Activated CD4-positive, alpha-beta T cell treated with anti-CD3 and anti-CD28 coated beads, Interleukin-2, amount 10 ng/mL, durations not matched to agents 24 days and 14 days (primary cell): ENCODE measurements around the gene PIK3C2B. TPM values are rescaled to one million over a fixed set of nuclear protein-coding genes. Genes with fewer than 3 reads are reported as not detected.
A peak's percentile ranks its signal among the peaks of the same experiment; 100 is the strongest.

Source experiments
- DNase-seq: peaks from one replicate; pipeline ENCODE4 v3.0.0; 2022
- H3K27ac Mint-ChIP-seq: one replicate; pipeline ENCODE4 v1.8.0; 2022; ENCODE audit warnings: mild to moderate bottlenecking, mixed read lengths
- H3K27me3 Mint-ChIP-seq: one replicate; pipeline ENCODE4 v1.8.0; 2022; ENCODE audit warnings: mixed read lengths
- H3K36me3 Mint-ChIP-seq: one replicate; pipeline ENCODE4 v1.8.0; 2022; ENCODE audit warnings: low read depth, mild to moderate bottlenecking, mixed read lengths
- H3K4me1 Mint-ChIP-seq: one replicate; pipeline ENCODE4 v1.8.0; 2021; ENCODE audit warnings: mixed read lengths
- H3K4me3 Mint-ChIP-seq: one replicate; pipeline ENCODE4 v1.8.0; 2022; ENCODE audit warnings: mild to moderate bottlenecking, moderate library complexity, mixed read lengths
- H3K9me3 Mint-ChIP-seq: one replicate; pipeline ENCODE4 v1.8.0; 2021; ENCODE audit warnings: mixed read lengths
- intact Hi-C: fragments of 100-400 bp; cut with micrococcal nuclease; formaldehyde crosslinking; loops from one replicate; pipeline ENCODE4 v1.15.1; 2023
- total RNA-seq: library from RNA; stranded (reverse); gene quantifications from 2 replicates; pipeline ENCODE4 v1.2.3, GENCODE V29; 2022

The PIK3C2B gene
- total RNA-seq, 1 donor from 2014 or later, result 23.6 TPM

DNA sequence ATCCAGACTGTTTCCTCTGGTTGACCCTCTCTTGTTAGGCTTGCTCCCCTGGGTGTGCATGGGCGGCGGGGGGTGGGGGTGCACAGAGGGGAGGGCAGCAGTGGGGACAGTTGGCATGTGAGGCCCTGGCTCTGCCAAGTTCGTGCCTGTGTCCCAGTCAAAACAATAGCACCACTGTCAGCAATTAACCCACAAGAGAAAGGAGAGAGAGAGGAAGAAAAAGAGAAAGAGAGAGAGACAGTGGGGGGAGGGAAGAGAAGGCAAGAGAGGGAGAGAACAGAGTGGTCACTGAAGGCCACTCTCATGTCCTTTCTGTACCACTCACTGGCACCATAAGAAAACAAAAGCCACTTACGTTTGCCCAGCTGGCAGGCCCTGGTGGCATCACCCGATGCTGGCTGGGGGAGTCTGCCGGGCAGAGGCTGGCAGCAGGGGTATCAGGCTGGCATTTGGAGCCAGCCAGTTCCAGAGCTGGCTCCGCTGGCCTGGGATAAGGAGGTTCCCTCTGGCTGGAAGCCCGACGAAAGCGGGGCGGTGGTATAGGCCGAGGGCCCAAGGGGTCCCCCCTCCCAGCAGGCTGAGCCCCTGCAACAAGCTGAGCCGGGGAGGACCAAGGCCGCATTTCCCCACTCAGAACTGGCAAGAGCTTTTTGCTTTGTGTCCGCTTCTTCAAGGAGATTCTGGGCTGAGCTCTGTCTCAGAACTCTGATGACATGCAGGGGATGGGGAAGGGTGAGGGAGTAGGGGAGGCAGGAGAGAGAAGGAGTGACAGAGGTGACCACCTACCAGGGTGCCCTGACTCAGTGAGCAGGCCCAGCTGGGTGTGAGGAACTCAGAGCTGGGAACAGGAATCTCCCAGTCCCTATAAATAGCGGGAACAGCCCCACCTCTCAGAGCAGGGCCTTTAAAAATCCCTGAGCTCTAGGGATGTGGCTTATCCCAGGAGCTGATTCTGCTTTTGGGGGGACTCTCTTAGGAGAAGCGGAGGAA is 27.9 kb downstream of the PIK3C2B start:
- H3K4me1 Mint-ChIP-seq, result peaks cover 39% of the 10 kb centered on the region
- H3K9me3 Mint-ChIP-seq, result peaks cover 5% of the 10 kb centered on the region
- H3K4me3 Mint-ChIP-seq, result no peak overlapping the region
- DNase-seq, result no peak
- H3K27ac Mint-ChIP-seq, result peak overlapping the region; percentile 12
- no peaks in the 10 kb centered on the region for H3K27me3 Mint-ChIP-seq
- peaks cover 29% of the 10 kb centered on the region for H3K36me3 Mint-ChIP-seq
- intact Hi-C loops, result no loop called here

- no peaks in the 10 kb centered on the region for H3K27me3 Mint-ChIP-seq
Observed at GRCh38 chr1:204465546-204466415, 28.8 kb downstream of the PIK3C2B start.

GRCh38 chr1:204464701-204465100 is 29.9 kb downstream of the PIK3C2B start:
- Mint-ChIP-seq H3K4me3 (peak overlapping the region; percentile 24), H3K4me1 (peaks cover 53% of the 10 kb centered on the region), H3K27me3 (no peaks in the 10 kb centered on the region), H3K36me3 (peaks cover 44% of the 10 kb centered on the region), H3K27ac (peak overlapping the region; percentile 82), H3K9me3 (no peaks in the 10 kb centered on the region)
- intact Hi-C loops, result no loop called here
- no peak for DNase-seq

More at GRCh38 chr1:204465546-204466415, 28.8 kb downstream of the PIK3C2B start:
- no peak for DNase-seq
- peaks cover 5% of the 10 kb centered on the region for H3K9me3 Mint-ChIP-seq
- peaks cover 48% of the 10 kb centered on the region for H3K4me1 Mint-ChIP-seq
- H3K36me3 Mint-ChIP-seq, result peaks cover 33% of the 10 kb centered on the region
- peak overlapping the region; percentile 69 for H3K27ac Mint-ChIP-seq
- intact Hi-C loops, result no loop called here
- H3K4me3 Mint-ChIP-seq, result no peak overlapping the region

DNA sequence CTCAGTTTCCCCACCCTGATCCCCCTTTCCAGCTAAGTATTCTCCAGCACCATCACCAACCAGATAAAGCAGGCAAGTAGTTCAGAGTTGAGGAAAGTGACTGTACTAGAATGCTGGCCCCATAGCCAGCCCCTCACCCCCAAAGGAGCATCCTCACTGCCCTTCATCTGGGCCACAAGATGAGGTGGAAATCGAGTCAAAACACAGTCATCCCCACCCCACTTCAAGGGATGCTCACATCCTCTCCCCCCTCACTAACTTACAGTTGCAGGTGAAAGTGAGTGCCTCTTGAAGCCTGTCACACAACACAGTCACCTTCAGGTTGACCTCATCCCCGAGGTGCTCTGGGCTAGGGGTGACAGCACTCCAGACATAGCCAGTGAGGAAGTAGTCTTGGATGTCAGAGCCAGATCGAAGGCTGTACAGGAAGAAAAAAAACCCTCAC is 30.4 kb downstream of the PIK3C2B start:
- H3K9me3 Mint-ChIP-seq, result no peaks in the 10 kb centered on the region
- intact Hi-C loops, result no loop called here
- peak overlapping the region; percentile 24 for H3K4me3 Mint-ChIP-seq
- H3K27ac Mint-ChIP-seq, result peak overlapping the region; percentile 82
- peaks cover 54% of the 10 kb centered on the region for H3K4me1 Mint-ChIP-seq
- H3K27me3 Mint-ChIP-seq, result no peaks in the 10 kb centered on the region
- peaks cover 46% of the 10 kb centered on the region for H3K36me3 Mint-ChIP-seq
- DNase-seq, result peak; percentile 68

GRCh38 chr1:204463125-204464060 is 31.2 kb downstream of the PIK3C2B start:
- peak overlapping the region; percentile 3 for H3K27ac Mint-ChIP-seq
- H3K36me3 Mint-ChIP-seq, result peaks cover 48% of the 10 kb centered on the region
- intact Hi-C loops, result no loop called here
- DNase-seq, result no peak
- H3K4me3 Mint-ChIP-seq, result no peak overlapping the region
- H3K9me3 Mint-ChIP-seq, result no peaks in the 10 kb centered on the region
- no peaks in the 10 kb centered on the region for H3K27me3 Mint-ChIP-seq
- H3K4me1 Mint-ChIP-seq, result peaks cover 54% of the 10 kb centered on the region

GRCh38 chr1:204462229-204462561 is 32.4 kb downstream of the PIK3C2B start:
- Mint-ChIP-seq H3K36me3 (peaks cover 46% of the 10 kb centered on the region), H3K4me1 (peaks cover 54% of the 10 kb centered on the region), H3K27me3 (no peaks in the 10 kb centered on the region), H3K4me3 (peak overlapping the region; percentile 46), H3K27ac (peak overlapping the region; percentile 58), H3K9me3 (no peaks in the 10 kb centered on the region)
- intact Hi-C loops, result no loop called here
- no peak for DNase-seq

GRCh38 chr1:204461331-204462228 is 33.0 kb downstream of the PIK3C2B start:
- Mint-ChIP-seq H3K9me3 (no peaks in the 10 kb centered on the region), H3K27me3 (no peaks in the 10 kb centered on the region), H3K36me3 (peaks cover 49% of the 10 kb centered on the region), H3K27ac (peak overlapping the region; percentile 74), H3K4me3 (peak overlapping the region; percentile 46), H3K4me1 (peaks cover 54% of the 10 kb centered on the region)
- intact Hi-C loops, result loop anchor here (2.0 kb wide), 1 partner anchor 31 kb away; no protein-coding TSS in a partner anchor
- peak; percentile 71 for DNase-seq

GRCh38 chr1:204460346-204460745 is 34.3 kb downstream of the PIK3C2B start:
- Mint-ChIP-seq H3K27me3 (no peaks in the 10 kb centered on the region), H3K27ac (no peak overlapping the region), H3K4me3 (no peak overlapping the region), H3K36me3 (peaks cover 49% of the 10 kb centered on the region), H3K9me3 (no peaks in the 10 kb centered on the region), H3K4me1 (peaks cover 49% of the 10 kb centered on the region)
- intact Hi-C loops, result loop anchor here (2.0 kb wide), 1 partner anchor 30 kb away; no protein-coding TSS in a partner anchor
- no peak for DNase-seq

- Mint-ChIP-seq H3K27ac (no peak overlapping the region), H3K4me1 (peaks cover 43% of the 10 kb centered on the region), H3K9me3 (no peaks in the 10 kb centered on the region), H3K27me3 (no peaks in the 10 kb centered on the region), H3K4me3 (no peak overlapping the region), H3K36me3 (peaks cover 43% of the 10 kb centered on the region)
- no peak for DNase-seq
- intact Hi-C loops, result loop anchor here (2.0 kb wide), 1 partner anchor 29 kb away; no protein-coding TSS in a partner anchor
Observed at GRCh38 chr1:204459706-204460105, 34.9 kb downstream of the PIK3C2B start.

DNA sequence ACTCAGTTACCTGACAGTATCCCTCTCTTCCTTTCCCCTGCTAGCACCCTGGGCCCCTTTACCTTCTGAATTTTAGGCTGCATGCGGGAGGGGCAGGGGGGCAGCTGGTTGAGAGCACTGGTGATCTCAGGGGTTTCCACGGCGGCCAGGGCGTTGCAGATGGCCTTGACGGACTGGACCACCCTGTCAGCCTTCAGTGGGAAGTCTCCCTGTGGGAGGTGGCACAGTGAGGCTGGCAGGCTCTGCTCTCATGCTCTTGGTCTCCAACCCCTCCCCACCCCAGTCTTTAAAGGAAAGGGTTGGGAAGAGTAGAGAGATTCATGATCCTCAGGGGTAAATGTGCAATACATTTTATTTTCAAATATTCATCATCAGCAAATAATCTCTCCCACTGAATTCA is 36.9 kb downstream of the PIK3C2B start:
- intact Hi-C loops, result no loop called here
- Mint-ChIP-seq H3K4me3 (no peak overlapping the region), H3K9me3 (no peaks in the 10 kb centered on the region), H3K27me3 (no peaks in the 10 kb centered on the region), H3K27ac (no peak overlapping the region), H3K4me1 (peaks cover 32% of the 10 kb centered on the region), H3K36me3 (peaks cover 45% of the 10 kb centered on the region)
- no peak for DNase-seq

- no peak overlapping the region for H3K4me3 Mint-ChIP-seq
- H3K27me3 Mint-ChIP-seq, result no peaks in the 10 kb centered on the region
- H3K9me3 Mint-ChIP-seq, result no peaks in the 10 kb centered on the region
- H3K4me1 Mint-ChIP-seq, result peaks cover 28% of the 10 kb centered on the region
- no peak overlapping the region for H3K27ac Mint-ChIP-seq
- intact Hi-C loops, result no loop called here
- H3K36me3 Mint-ChIP-seq, result peaks cover 46% of the 10 kb centered on the region
- DNase-seq, result no peak
Observed at GRCh38 chr1:204456826-204457442, 37.7 kb downstream of the PIK3C2B start.

DNA sequence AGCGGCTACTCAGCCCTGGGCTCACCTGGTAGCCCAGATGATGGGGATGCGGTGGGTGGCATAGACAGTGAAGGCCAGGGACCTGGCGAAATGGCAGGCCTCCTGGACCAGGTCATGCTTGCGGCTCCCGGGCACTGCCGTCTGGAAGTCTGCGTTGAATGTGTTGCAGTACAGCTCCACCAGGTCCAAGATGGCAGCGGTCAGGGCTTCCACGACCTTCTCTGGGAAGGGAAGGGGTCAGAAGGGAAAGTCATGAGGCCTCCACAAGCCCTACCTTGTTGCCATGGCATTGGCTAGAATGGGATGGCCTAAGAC is 38.8 kb downstream of the PIK3C2B start:
- no peaks in the 10 kb centered on the region for H3K27me3 Mint-ChIP-seq
- intact Hi-C loops, result no loop called here
- H3K27ac Mint-ChIP-seq, result no peak overlapping the region
- no peaks in the 10 kb centered on the region for H3K9me3 Mint-ChIP-seq
- no peak for DNase-seq
- no peak overlapping the region for H3K4me3 Mint-ChIP-seq
- H3K4me1 Mint-ChIP-seq, result peaks cover 23% of the 10 kb centered on the region
- H3K36me3 Mint-ChIP-seq, result peaks cover 42% of the 10 kb centered on the region
